Lower leg skin (tissue), 3 donors: ENCODE data around the gene EIPR1.

Experiments used
- POLR2A ChIP-seq, 2 donors: fragments of 450-650 bp; IDR thresholded peaks; one replicate each; pipeline ENCODE4 v1.6.1; 2016 to 2017; ENCODE audit warnings: antibody characterized with exemption in 2 of 2, mild to moderate bottlenecking in 1 of 2, moderate library complexity in 1 of 2
- TF ChIP-seq, protein P1 (sequence below), 3 donors: fragments of 450-650 bp; IDR thresholded peaks; one replicate each; pipeline ENCODE4 v1.5.1; 2016; ENCODE audit warnings: antibody characterized with exemption in 3 of 3, mild to moderate bottlenecking in 3 of 3, moderate library complexity in 2 of 3

DNA sequence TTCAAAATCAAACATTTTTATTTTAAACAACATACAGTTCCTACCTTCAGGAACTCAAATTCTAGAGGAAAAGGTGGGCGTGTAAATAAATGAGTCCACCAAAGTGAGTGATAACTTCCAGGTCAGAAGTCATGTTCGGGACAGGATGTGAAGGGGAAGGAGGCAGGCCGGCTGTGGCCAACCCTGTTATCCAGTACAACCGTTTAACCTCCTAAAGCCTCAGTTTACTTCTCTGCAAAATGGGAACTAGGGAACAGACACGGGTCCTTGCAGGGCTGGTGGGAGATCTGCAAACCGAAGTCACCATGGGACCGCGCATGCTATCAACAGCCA is 373 bp downstream of the EIPR1 start:
- TF ChIP-seq, protein P1, sequence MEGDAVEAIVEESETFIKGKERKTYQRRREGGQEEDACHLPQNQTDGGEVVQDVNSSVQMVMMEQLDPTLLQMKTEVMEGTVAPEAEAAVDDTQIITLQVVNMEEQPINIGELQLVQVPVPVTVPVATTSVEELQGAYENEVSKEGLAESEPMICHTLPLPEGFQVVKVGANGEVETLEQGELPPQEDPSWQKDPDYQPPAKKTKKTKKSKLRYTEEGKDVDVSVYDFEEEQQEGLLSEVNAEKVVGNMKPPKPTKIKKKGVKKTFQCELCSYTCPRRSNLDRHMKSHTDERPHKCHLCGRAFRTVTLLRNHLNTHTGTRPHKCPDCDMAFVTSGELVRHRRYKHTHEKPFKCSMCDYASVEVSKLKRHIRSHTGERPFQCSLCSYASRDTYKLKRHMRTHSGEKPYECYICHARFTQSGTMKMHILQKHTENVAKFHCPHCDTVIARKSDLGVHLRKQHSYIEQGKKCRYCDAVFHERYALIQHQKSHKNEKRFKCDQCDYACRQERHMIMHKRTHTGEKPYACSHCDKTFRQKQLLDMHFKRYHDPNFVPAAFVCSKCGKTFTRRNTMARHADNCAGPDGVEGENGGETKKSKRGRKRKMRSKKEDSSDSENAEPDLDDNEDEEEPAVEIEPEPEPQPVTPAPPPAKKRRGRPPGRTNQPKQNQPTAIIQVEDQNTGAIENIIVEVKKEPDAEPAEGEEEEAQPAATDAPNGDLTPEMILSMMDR (IDR thresholded peaks at IDR 0.05) = no peak
- TF ChIP-seq POLR2A (IDR thresholded peaks at IDR 0.05) = no peak
